ENCODE measurements around the gene MYO7A.
A peak's percentile ranks its signal among the peaks of the same experiment; 100 is the strongest.

Gene MYO7A

DNA sequence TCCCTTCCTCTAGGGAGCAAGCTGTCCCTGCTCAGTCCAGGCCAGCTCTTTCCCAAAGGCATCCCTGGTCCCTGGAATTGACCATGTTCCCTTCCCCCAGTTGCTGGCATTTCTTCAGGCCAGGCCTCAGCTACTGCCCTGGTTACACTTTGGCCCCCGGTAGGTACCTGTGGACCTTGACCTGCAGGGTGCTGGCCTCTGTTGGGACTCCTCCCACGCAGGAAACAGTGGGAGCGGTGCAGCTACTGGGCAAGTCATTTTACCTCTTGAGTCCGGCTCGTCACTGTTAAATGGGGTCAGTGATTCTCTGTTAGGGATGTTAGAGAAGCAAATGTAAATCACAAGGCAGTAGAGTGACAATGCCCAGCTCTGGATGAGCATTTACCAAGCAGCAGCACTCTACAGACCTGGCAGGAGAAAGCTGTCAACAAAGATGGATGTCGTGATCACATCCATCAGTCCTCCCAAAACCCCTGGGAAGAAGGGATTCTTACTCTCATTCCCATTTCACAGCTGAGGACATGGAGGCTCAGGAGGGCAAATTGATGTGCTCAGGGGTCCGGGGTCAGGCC lies 16.9 kb downstream of the MYO7A start:
- no peak for FAIRE-seq
- DNase-seq (ENCODE audit: low spot score), result no peak

- no peak for DNase-seq (ENCODE audit: low spot score)
- FAIRE-seq, result no peak
These were observed 18.4 kb downstream of the MYO7A start for GRCh38 chr11:77146261-77147035.

DNA sequence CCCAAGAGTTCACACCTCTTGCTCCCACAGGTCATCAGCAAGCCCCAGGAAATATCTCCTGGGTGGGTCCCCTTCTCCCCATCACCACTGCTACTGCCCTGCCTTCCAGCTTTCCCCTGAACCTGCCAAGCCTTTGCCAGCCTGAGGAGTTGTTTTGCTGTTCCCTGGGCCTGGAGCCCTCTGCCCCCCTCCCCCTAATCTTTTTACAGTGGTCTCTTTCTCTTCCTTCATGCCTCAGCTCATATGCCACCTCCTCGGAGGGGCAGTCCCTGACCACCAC lies 18.9 kb downstream of the MYO7A start:
- no peak for DNase-seq (ENCODE audit: low spot score)
- no peak for FAIRE-seq

DNA sequence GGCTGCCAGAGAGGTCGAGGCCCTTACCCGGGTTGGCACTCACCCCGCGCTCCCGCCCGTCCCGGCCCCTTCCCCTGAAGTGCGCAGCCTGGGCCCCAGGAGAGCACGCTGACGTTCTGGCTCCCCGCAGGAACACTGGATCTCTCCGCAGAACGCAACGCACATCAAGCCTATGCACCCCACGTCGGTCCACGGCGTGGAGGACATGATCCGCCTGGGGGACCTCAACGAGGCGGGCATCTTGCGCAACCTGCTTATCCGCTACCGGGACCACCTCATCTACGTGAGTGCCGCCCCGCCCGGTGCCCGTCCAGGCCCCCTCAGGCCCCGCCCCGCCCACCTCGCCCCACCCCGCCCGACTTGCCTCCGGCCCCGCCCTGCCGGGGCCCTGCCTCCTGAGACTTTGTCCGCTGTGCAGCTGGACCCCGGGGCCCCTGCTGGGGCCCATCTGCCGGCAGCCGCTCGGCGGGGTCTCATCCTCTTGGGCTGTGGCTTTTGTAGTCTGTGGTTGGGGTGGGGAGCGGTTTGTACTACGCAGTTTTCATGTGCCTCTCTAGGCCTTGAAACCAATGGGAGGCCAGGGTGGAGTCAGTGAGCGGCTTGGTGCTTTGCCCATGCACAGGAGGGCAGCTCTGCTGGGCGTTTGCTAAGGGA lies 19.7 kb downstream of the MYO7A start:
- DNase-seq (ENCODE audit: low spot score) (no peak), FAIRE-seq (peak; percentile 62)

DNA sequence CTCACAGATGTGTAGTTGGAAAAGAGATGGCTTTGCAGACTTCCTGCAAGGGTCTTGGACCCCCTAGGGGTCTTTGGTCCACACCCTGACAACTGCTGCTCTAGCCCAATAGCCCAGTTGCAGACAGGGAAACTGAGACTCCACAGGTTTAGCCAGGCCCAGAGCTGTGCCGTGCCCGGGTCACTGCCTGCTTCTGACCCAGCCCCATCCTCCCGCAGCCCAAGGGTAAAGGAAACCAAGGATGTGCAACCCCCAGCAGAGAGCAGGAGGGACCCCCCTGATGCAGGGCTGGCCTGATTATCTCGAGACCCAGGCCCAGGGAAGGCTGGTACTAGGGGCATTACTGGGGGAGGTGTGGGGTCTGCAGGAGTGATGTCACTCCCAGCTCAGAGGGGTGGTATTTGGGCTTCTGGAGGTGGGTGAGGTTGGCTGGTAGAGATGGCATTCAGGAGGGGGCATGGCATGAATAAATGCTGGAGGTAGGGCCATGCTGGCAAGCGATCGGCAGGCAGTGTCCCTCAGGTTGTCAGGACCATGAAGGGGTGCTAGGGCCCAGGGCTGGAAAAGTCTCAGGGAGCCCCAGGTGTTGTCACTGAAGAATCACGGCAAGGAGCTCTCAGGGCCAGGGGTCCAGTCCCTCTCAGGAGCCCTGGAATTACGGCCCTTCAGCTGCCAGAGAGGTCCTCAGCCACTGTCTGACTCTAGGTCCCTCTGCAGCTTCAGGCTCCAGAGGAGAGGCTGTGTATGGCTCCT lies 21.1 kb downstream of the MYO7A start:
- FAIRE-seq, result no peak

GRCh38 chr11:77149716-77150392 lies 21.8 kb downstream of the MYO7A start:
- FAIRE-seq, result no peak

More for the DNA sequence above, 21.1 kb downstream of the MYO7A start:
- no peak for DNase-seq (ENCODE audit: low spot score)

GRCh38 chr11:77150836-77151235 lies 22.8 kb downstream of the MYO7A start:
- FAIRE-seq (no peak), DNase-seq (ENCODE audit: low spot score) (no peak)

More at GRCh38 chr11:77149716-77150392, 21.8 kb downstream of the MYO7A start:
- DNase-seq (ENCODE audit: low spot score), result no peak

- DNase-seq (ENCODE audit: low spot score), result peak; percentile 53
- FAIRE-seq, result peak; percentile 99
These were observed 23.9 kb downstream of the MYO7A start for GRCh38 chr11:77151804-77152509.

GRCh38 chr11:77152846-77153245 lies 24.8 kb downstream of the MYO7A start:
- no peak for FAIRE-seq
- DNase-seq (ENCODE audit: low spot score), result no peak

GRCh38 chr11:77153276-77154185 lies 25.5 kb downstream of the MYO7A start:
- no peak for FAIRE-seq
- no peak for DNase-seq (ENCODE audit: low spot score)

DNA sequence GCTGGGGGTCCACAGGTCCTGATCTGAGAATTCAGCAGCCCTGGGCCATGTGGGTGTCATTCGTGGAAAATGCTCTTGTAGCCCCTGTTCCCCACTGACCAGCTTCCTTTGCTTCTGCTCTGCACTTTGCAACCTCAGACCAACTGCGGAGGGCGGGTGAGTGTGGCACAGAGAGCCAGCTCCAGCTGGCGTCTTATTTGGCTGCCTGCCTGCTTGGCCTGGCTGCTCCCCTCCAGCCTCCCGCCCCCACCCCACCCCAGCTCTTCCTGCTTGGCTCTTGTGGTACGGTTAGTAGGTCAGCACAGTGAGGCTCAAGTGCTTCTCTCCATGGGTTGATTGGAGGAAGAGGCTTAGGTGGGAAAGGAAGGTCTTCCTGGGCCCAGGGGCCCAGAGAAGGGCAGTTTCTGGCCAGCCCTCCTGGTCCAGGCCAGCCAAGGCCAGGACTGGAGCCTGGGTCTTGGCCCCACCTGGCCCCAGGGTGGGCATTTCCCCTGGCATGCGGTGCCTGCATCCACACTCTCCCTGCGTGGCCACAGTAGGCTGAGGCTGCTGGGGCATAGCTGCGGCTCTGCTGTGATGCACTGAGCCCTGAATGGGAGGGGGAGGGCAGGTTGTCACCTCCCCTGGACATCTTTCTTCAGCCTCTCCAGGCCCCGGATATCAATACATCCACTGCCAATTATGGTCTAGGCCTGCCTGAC lies 26.5 kb downstream of the MYO7A start:
- FAIRE-seq (no peak), DNase-seq (ENCODE audit: low spot score) (no peak)

GRCh38 chr11:77155082-77155475 lies 27.0 kb downstream of the MYO7A start:
- FAIRE-seq, result no peak
- no peak for DNase-seq (ENCODE audit: low spot score)

DNA sequence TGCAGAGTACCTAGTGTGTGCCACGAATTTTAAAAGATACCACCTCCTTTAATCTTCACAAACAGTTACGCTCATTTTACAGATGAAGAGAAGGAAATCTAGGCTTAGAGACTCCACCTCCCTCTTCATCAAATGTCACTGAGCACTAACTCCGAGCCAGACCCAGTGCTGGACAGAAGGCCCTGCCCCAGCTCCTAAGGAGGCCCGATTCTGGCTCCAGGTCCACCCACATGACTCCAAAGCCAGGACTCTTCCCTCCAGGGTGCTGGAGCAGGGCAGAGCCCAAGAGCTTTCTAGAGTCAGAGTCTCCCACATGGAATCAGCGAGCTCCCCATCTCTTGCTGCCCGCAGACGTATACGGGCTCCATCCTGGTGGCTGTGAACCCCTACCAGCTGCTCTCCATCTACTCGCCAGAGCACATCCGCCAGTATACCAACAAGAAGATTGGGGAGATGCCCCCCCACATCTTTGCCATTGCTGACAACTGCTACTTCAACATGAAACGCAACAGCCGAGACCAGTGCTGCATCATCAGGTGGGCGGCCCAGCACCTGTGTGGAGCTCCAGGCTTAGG lies 27.6 kb downstream of the MYO7A start:
- FAIRE-seq (no peak), DNase-seq (ENCODE audit: low spot score) (no peak)

DNA sequence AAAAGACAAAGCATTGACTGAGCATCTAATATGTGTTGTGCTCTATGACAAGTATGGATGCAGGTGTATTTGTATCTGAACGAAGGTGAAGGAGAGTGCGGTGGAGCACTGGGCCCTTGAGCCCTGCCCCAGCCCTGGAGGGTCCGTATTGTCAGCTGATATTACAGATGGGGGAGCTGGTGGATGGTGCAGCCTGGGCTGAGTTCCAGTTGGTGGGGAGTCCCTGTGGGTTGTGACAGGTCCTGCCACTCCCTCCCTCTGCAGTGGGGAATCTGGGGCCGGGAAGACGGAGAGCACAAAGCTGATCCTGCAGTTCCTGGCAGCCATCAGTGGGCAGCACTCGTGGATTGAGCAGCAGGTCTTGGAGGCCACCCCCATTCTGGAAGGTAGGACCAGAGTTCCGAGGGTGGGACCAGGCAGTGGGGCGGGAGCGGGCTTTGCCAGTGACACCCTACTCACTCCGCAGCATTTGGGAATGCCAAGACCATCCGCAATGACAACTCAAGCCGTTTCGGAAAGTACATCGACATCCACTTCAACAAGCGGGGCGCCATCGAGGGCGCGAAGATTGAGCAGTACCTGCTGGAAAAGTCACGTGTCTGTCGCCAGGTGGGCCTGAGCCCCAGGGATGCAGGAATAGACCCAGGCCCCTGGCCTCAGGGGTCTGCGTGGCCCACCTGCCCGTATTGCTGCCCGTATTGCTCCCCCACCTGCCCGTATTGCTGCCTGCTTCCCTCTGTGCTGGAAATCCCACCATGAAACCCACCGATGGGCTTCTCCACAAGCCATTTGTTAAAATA lies 28.6 kb downstream of the MYO7A start:
- DNase-seq (ENCODE audit: low spot score), result no peak

DNA sequence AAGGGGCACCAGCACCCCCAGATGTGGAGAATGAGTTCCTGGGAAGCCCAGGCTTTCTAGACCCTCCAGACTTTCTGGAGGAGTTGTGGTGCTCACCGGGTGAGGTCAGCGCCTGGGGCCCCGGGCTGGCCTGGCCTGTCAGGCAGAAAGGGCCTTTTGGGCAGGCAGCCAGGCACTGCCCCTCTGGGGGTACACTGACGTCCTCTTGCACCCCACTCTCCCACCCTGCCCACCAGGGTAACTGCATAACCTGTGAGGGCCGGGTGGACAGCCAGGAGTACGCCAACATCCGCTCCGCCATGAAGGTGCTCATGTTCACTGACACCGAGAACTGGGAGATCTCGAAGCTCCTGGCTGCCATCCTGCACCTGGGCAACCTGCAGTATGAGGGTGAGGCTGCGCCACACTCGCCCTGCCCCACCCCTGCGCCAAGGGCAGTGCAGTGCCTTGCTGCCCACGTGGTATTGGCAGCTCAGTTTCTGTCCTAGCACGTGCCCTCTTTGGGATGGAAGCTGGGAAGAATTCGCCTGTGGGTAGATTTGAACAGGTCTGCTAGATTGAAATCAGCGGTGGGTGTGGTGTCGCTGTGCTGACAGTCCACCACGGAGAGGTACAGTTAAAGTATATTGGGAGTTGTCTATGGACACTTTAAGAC lies 30.1 kb downstream of the MYO7A start:
- FAIRE-seq, result no peak
- DNase-seq (ENCODE audit: low spot score), result no peak

More for the DNA sequence above, 28.6 kb downstream of the MYO7A start:
- no peak for FAIRE-seq

GRCh38 chr11:77159219-77159936 lies 31.3 kb downstream of the MYO7A start:
- DNase-seq (ENCODE audit: low spot score) (no peak), FAIRE-seq (peak; percentile 62)
